HG03135 (cell line): ENCODE data around the gene ERVV-1.
"Not testable (repeated sequence)": the region's sequence is repeated elsewhere in the genome, so short reads cannot be mapped to it uniquely, and the experiment has no call there.

Source experiments
- ATAC-seq: cut with Tn5 transposase; IDR thresholded peaks from one replicate; pipeline ENCODE4 v1.9.1; 2021; ENCODE audit warnings: mild to moderate bottlenecking, moderate library complexity; ENCODE audit not compliant: unreplicated experiment

Gene ERVV-1

GRCh38 chr19:53019684-53020083 is 6.0 kb downstream of the ERVV-1 start:
- ATAC-seq = no peak

DNA sequence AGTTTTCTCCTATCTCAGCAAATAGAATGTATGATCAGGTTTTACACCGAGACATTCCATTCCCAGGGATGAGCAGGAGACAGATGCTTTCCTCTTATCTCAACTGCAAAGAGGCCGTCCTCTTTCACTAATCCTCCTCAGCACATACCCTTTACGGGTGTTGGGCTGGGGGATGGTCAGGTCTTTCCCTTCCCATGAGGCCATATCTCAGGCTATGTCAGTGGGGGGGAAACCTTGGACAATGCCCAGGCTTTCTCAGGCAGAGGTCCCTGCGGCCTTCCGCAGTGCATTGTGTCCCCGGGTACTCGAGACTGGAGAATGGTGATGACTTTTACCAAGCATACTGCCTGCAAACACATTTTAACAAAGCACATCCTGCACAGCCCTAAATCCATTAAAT is 14.6 kb downstream of the ERVV-1 start:
- ATAC-seq = not testable (repeated sequence)

DNA sequence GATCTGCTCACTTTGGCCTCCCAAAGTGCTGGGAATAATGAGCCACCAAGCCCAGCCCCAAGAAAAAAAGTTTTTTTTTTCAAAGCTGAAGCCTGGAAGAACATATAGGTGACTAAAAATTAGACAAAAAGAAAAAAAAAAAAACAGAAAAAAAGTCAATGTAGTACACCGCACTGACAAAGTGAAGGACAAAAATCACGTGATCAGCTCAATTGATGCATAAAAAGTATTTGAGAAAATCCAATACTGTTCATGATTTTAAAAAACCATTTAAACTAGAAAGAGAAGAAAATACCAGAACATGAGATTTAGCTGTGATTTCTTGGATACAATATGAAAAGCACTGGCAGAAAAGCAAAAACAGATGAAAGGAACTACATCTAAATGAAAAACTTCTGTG is 20.3 kb downstream of the ERVV-1 start:
- no peak for ATAC-seq

- no peak for ATAC-seq
Measured at GRCh38 chr19:53034948-53035675, 21.4 kb downstream of the ERVV-1 start.

DNA sequence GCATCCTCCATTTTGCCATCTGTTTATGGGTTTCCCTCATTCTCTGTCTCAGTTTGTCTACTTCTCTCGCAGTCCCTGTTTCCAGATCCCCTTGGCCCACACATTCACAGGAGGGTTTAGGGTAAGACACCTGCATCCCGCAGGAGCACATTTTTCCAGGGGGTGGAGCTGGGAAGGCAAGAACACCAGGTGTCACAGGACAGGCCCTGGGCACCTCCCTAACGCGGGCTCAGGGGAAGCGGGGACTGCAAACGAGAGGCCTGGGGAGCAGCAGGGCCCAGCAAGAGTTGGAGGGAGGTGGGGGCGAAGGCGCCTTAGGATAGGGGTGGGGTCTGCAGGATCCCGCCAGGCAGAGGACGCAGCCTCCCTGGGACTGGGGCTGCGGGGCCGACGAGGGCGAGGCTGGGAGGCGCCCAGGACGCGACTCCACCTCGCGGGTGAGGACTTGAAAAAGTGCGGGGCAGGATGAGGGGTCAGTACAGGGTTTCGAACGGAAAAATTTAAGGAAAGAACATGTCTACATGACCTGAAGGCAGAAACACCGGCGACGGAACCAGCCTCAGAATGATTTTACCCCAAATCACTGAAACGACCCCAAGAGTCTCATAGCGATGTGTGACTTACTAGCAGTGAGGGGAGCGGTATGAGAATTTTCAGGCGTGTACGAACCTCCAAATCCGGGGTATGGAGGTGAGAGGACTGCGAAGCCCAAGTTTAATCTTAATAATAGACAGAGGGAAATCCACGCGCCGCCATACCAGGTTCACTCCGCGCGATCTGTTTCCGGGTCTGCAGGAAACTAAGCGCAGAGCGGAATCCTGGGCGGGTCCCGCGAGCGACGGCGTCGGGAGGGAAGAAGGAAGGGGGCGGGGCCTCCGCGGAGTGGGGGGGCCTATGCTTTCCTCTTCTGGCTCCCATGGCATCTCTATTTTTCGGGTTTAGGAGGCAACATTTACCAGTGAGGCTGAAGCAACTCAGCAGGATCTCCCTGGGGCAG is 23.7 kb downstream of the ERVV-1 start:
- no peak for ATAC-seq

DNA sequence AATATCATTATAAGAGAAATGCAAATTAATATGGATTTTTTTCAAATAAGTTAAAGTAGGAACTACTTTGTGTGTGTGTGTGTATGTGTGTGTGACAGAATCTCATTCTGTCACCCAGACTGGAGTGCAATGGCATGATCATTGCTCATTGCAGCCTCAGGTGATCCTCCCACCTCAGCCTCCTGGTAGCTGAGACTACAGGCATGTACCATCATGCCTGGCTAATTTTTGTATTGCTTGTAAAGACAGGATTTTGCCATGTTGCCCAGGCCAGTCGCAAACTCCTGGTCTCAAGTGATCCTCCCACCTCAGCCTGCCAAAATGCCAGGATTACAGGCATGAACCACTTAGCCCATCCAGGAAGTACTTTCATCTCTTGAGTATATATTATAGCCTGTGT is 27.6 kb downstream of the ERVV-1 start:
- no peak for ATAC-seq

- ATAC-seq = no peak
Measured at GRCh38 chr19:53045536-53045935, 31.8 kb downstream of the ERVV-1 start.

- ATAC-seq = no peak
Measured at GRCh38 chr19:53047379-53047778, 33.7 kb downstream of the ERVV-1 start.

GRCh38 chr19:53055117-53055516 is 41.4 kb downstream of the ERVV-1 start:
- no peak for ATAC-seq

GRCh38 chr19:53057904-53058580 is 44.3 kb downstream of the ERVV-1 start:
- no peak for ATAC-seq
